Neuronal stem cell (in vitro differentiated cells): ENCODE measurements around the gene NLRP2B. TPM values are rescaled to one million over a fixed set of nuclear protein-coding genes. Genes with fewer than 3 reads are reported as not detected.
"Not testable (repeated sequence)": the region's sequence is repeated elsewhere in the genome, so short reads cannot be mapped to it uniquely, and the experiment has no call there.

Experiments used
- DNase-seq: peaks from one replicate; pipeline ENCODE4 v3.0.0-alpha.2; 2013; ENCODE audit warnings: low spot score
- H2AFZ ChIP-seq: one replicate; pipeline ENCODE4 v1.6.1; 2013; ENCODE audit warnings: mild to moderate bottlenecking, low read length, inconsistent platforms
- H2AK5ac ChIP-seq: 2 replicates; pipeline ENCODE4 v1.6.1; 2013; ENCODE audit warnings: low read depth, mild to moderate bottlenecking, inconsistent platforms, low read length, moderate library complexity, mixed read lengths
- H2BK120ac ChIP-seq: 2 replicates; pipeline ENCODE4 v1.6.1; 2013; ENCODE audit warnings: low read depth, mild to moderate bottlenecking, inconsistent platforms, low read length, moderate library complexity, mixed read lengths
- H2BK12ac ChIP-seq: one replicate; pipeline ENCODE4 v1.6.1; 2013; ENCODE audit warnings: low read length, inconsistent platforms
- H2BK15ac ChIP-seq: 2 replicates; pipeline ENCODE4 v1.6.1; 2013; ENCODE audit warnings: mild to moderate bottlenecking, low read length, inconsistent platforms, mixed read lengths
- H2BK5ac ChIP-seq: one replicate; pipeline ENCODE4 v1.6.1; 2013; ENCODE audit warnings: inconsistent platforms, mild to moderate bottlenecking, low read length, moderate library complexity
- H3K14ac ChIP-seq: one replicate; pipeline ENCODE4 v1.6.1; 2013; ENCODE audit warnings: low read length, inconsistent platforms
- H3K18ac ChIP-seq: 2 replicates; pipeline ENCODE4 v1.6.1; 2013; ENCODE audit warnings: low read length, inconsistent platforms
- H3K23ac ChIP-seq: 2 replicates; pipeline ENCODE4 v1.6.1; 2013; ENCODE audit warnings: low read depth, mild to moderate bottlenecking, mixed read lengths, low read length, inconsistent platforms; ENCODE audit not compliant: poor library complexity
- H3K27ac ChIP-seq: replicated peaks from 3 replicates; pipeline ENCODE4 v1.5.1; 2013; ENCODE audit warnings: low read length, inconsistent platforms
- H3K27me3 ChIP-seq, 3 experiments: 2 replicates each; pipeline ENCODE4 v1.6.1; 2013; ENCODE audit warnings: low read length in 3 of 3, mild to moderate bottlenecking in 2 of 3, inconsistent platforms in 1 of 3, low read depth in 1 of 3, mixed read lengths in 1 of 3, moderate library complexity in 1 of 3; ENCODE audit not compliant: control insufficient read depth in 3 of 3, insufficient read depth in 3 of 3
- H3K36me3 ChIP-seq, 2 donors: replicated peaks in 1 of 2; 2 replicates each; pipeline ENCODE4 v1.6.1; 2013; ENCODE audit warnings: low read length in 2 of 2; ENCODE audit not compliant: control insufficient read depth in 2 of 2, insufficient read depth in 2 of 2
- H3K4ac ChIP-seq: 2 replicates; pipeline ENCODE4 v1.6.1; 2013; ENCODE audit warnings: inconsistent platforms, mild to moderate bottlenecking, low read length, moderate library complexity
- H3K4me1 ChIP-seq, 2 donors: 1 replicate in 1 of 2; 2 replicates in 1 of 2; pipeline ENCODE4 v1.6.1; 2013; ENCODE audit warnings: low read length in 2 of 2, low read depth in 1 of 2; ENCODE audit not compliant: control insufficient read depth in 2 of 2, insufficient read depth in 1 of 2
- H3K4me2 ChIP-seq: one replicate; pipeline ENCODE4 v1.6.1; 2013; ENCODE audit warnings: mild to moderate bottlenecking, low read length, inconsistent platforms; ENCODE audit not compliant: insufficient read depth, poor library complexity, severe bottlenecking
- H3K4me3 ChIP-seq, 2 donors: 2 replicates each; pipeline ENCODE4 v1.5.1; 2013; ENCODE audit warnings: low read length in 2 of 2, mild to moderate bottlenecking in 2 of 2, inconsistent platforms in 1 of 2, moderate library complexity in 1 of 2
- H3K79me1 ChIP-seq: one replicate; pipeline ENCODE4 v1.6.1; 2013; ENCODE audit warnings: low read depth, mild to moderate bottlenecking, inconsistent platforms, low read length, moderate library complexity
- H3K9ac ChIP-seq: one replicate; pipeline ENCODE4 v1.6.1; 2013; ENCODE audit warnings: mild to moderate bottlenecking, low read depth, low read length, inconsistent platforms; ENCODE audit not compliant: poor library complexity
- H3K9me3 ChIP-seq, 2 donors: replicated peaks in 1 of 2; 2 replicates each; pipeline versions ENCODE3 to v1.6.1; 2013; ENCODE audit warnings: low read length in 2 of 2, mild to moderate bottlenecking in 2 of 2, inconsistent platforms in 1 of 2, low read depth in 1 of 2, mixed read lengths in 1 of 2, moderate library complexity in 1 of 2; ENCODE audit not compliant: control insufficient read depth in 2 of 2, insufficient read depth in 1 of 2
- H4K8ac ChIP-seq: one replicate; pipeline ENCODE4 v1.6.1; 2013; ENCODE audit warnings: low read depth, mild to moderate bottlenecking, inconsistent platforms, low read length, moderate library complexity
- H4K91ac ChIP-seq: one replicate; pipeline ENCODE4 v1.6.1; 2013; ENCODE audit warnings: low read length, low read depth, mild to moderate bottlenecking, inconsistent platforms; ENCODE audit not compliant: poor library complexity
- WGBS, 2 donors: extraction: QIAGEN DNeasy Blood & Tissue Kit; methylation state at CpG; one replicate each; pipeline ENCODE4 v1.1.7; 2013; ENCODE audit warnings: missing lambda C conversion rate in 2 of 2, mixed read lengths in 1 of 2; ENCODE audit not compliant: insufficient read length in 2 of 2, insufficient replicate concordance in 1 of 2; ENCODE audit errors: extremely low coverage in 2 of 2; 5-methylcytosine and 5-hydroxymethylcytosine counted together
- polyA plus RNA-seq, 2 experiments: library from polyadenylated mRNA; stranded (reverse); fragments of 200-250 nt; gene quantifications; one replicate each; pipeline ENCODE4 v1.2.3, GENCODE V29; 2013

Gene NLRP2B
- not detected for polyA plus RNA-seq (2013, experiment 1 of 2)
- not detected for polyA plus RNA-seq (2013, experiment 2 of 2)

DNA sequence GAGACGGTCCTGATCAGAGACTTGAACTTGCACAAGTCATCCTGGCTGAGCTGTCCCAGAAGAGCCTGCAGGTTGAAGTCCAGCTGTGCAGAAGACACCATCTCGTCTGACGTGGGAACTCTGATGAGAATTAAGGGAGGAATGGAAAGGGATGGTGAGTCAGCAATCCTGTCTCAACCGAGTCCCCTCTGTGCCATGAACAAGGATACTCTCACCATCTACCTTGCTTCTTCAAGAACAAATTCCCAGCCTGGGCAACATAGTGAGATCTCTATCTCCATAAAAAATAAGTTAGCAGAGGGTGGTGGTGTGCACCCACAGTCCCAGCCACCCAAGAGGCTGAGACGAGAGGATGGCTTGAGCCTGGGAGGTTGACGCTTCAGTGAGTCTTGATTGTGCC is at the start of gene NLRP2B:
NLRP2B (minus strand) TSS at position 101 of the 400 bp plus-strand sequence.
- Histone ChIP-seq H3K4me3 (no peak within 1 kb of the TSS), H3K9ac (no peak within 1 kb of the TSS), H2AK5ac (no peak within 1 kb of the TSS), H3K4ac (no peak within 1 kb of the TSS), H3K23ac (no peak within 1 kb of the TSS), H2BK120ac (no peak within 1 kb of the TSS), H3K14ac (no peak within 1 kb of the TSS), H4K8ac (no peak within 1 kb of the TSS), H2BK15ac (no peak within 1 kb of the TSS), H3K36me3 (no peaks in the 10 kb centered on the region), H4K91ac (no peak within 1 kb of the TSS), H3K4me2 (no peak within 1 kb of the TSS), H3K27ac (no peak within 1 kb of the TSS), H3K4me1 (no peaks in the 10 kb centered on the region), H2BK12ac (no peak within 1 kb of the TSS), H2BK5ac (no peak within 1 kb of the TSS), H3K79me1 (no peaks in the 10 kb centered on the region), H2AFZ (no peak within 1 kb of the TSS), H3K9me3 (no peaks in the 10 kb centered on the region), H3K27me3 (peaks cover 0 to 3% (median 0%) of the 10 kb centered on the region in 3 experiments), H3K18ac (no peak within 1 kb of the TSS)
- DNase-seq = no peak
- WGBS, 2 donors = no CpG with 5 or more reads among the region's 6 CpGs

GRCh38 chrX:57725995-57726394 is 45.9 kb upstream of the NLRP2B start:
- not testable (repeated sequence) for H4K8ac ChIP-seq, H3K36me3 ChIP-seq, H2BK5ac ChIP-seq, H4K91ac ChIP-seq, H2BK12ac ChIP-seq, H2AFZ ChIP-seq, H3K4me2 ChIP-seq, H3K14ac ChIP-seq, H3K9me3 ChIP-seq, H3K4ac ChIP-seq, H3K4me1 ChIP-seq, H3K18ac ChIP-seq, H2AK5ac ChIP-seq, H3K23ac ChIP-seq, H3K9ac ChIP-seq, H3K79me1 ChIP-seq, H2BK120ac ChIP-seq, H3K4me3 ChIP-seq, H3K27me3 ChIP-seq, H2BK15ac ChIP-seq, H3K27ac ChIP-seq, DNase-seq
- WGBS, 2 donors = no CpG with 5 or more reads among the region's 3 CpGs

DNA sequence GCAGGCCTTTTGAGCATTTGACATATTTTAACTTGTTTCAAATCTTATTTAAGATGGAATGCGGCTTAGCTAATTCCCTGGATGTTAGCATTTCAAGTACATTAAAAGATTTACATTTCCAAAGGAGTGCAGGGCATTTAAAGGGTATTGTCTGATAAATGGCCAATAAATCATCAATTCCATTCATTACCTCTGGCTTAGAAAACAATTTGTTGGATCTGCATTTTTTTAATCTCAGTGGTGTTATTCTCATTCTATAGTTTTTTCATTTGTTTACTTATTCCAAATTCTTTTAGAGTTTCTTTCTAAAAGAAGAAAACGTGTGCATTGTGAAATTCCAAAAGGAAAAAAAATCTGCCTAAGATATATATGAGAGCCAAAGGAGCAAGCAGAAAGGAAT is 1.3 kb upstream of the NLRP2B start:
- H3K27me3 ChIP-seq = peaks cover 0 to 3% (median 0%) of the 10 kb centered on the region in 3 experiments
- no peak overlapping the region for H3K4me3 ChIP-seq
- H2BK15ac ChIP-seq = no peak overlapping the region
- no peak overlapping the region for H2AK5ac ChIP-seq
- no peak overlapping the region for H3K14ac ChIP-seq
- WGBS, 2 donors = no CpG with 5 or more reads among the region's 2 CpGs
- no peak overlapping the region for H3K18ac ChIP-seq
- H2BK5ac ChIP-seq = no peak overlapping the region
- no peak for DNase-seq
- no peak overlapping the region for H2BK12ac ChIP-seq
- H3K4me1 ChIP-seq = no peaks in the 10 kb centered on the region
- H4K8ac ChIP-seq = no peak overlapping the region
- H3K36me3 ChIP-seq = no peaks in the 10 kb centered on the region
- no peak overlapping the region for H3K27ac ChIP-seq
- H3K4ac ChIP-seq = no peak overlapping the region
- no peaks in the 10 kb centered on the region for H3K9me3 ChIP-seq
- no peak overlapping the region for H3K9ac ChIP-seq
- no peak overlapping the region for H3K4me2 ChIP-seq
- no peak overlapping the region for H2BK120ac ChIP-seq
- no peak overlapping the region for H2AFZ ChIP-seq
- no peak overlapping the region for H3K23ac ChIP-seq
- H3K79me1 ChIP-seq = no peaks in the 10 kb centered on the region
- no peak overlapping the region for H4K91ac ChIP-seq

DNA sequence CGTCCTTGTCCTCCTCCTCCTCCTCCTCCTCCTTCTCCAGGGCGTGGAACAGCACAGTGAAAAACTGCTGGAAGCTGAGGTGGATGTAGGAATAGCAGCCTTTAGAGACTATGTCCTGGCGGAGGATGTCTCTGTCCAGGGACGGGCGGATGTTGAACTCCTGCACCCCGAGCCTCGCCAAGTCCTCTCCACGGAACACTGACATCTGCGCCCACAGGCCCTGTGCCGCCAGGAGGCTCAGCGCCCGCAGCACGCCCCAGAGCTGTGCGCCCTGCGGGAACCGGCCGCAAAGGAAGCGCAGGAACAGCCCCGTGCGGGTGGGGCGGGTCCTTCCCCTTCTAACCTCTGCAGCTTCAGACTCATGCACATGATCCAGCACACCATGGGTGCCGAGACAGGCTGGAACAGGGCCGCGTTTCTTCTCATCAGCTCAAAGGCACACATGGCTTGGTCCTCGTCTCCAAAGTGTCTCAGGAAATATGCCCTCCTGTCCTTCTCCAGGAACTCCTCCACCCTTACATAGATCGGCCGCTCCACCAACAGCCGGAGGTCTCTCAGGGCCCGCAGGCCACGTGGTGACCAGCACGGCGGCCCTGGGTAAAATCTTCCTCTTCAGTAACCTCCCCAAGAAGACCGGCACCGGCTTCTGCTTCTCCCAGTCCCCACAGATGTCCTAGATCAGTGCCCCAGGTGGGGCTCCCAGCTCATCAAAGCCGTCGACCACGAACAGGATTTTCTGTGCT is 1.2 kb downstream of the NLRP2B start:
- H3K14ac ChIP-seq = no peak overlapping the region
- H3K9ac ChIP-seq = no peak overlapping the region
- no peaks in the 10 kb centered on the region for H3K9me3 ChIP-seq
- no peak overlapping the region for H3K4me2 ChIP-seq
- WGBS, 2 donors = no CpG with 5 or more reads among the region's 37 CpGs
- no peak overlapping the region for H2BK5ac ChIP-seq
- no peak overlapping the region for H2BK120ac ChIP-seq
- no peak for DNase-seq
- H4K91ac ChIP-seq = no peak overlapping the region
- H2BK12ac ChIP-seq = no peak overlapping the region
- no peak overlapping the region for H3K27ac ChIP-seq
- no peak overlapping the region for H4K8ac ChIP-seq
- H3K4me3 ChIP-seq = no peak overlapping the region
- H2AK5ac ChIP-seq = no peak overlapping the region
- no peak overlapping the region for H2AFZ ChIP-seq
- no peaks in the 10 kb centered on the region for H3K79me1 ChIP-seq
- peaks cover 0 to 3% (median 0%) of the 10 kb centered on the region in 3 experiments for H3K27me3 ChIP-seq
- no peaks in the 10 kb centered on the region for H3K4me1 ChIP-seq
- H3K36me3 ChIP-seq = no peaks in the 10 kb centered on the region
- no peak overlapping the region for H3K4ac ChIP-seq
- H2BK15ac ChIP-seq = no peak overlapping the region
- no peak overlapping the region for H3K23ac ChIP-seq
- H3K18ac ChIP-seq = no peak overlapping the region
